ENCODE results near the gene RPL29.

RPL29 gene

GRCh38 chr3:52013802-52014598, 18.3 kb upstream of the RPL29 start:
- Histone ChIP-seq H2BK12ac (ENCODE audit: low read length) (no peak overlapping the region), H3K9ac (ENCODE audit: low read depth, low read length, poor library complexity) (no peak overlapping the region), H3K27ac (replicated peaks; ENCODE audit: low read length) (no peak overlapping the region), H2AFZ (ENCODE audit: low read length) (peak overlapping the region; percentile 52), H3K14ac (ENCODE audit: low read length) (no peak overlapping the region), H3K27me3 (ENCODE audit: control insufficient read depth in 3 of 3, insufficient read depth in 3 of 3, low read depth in 1 of 3, low read length in 3 of 3) (no peaks in the 10 kb centered on the region), H3K79me1 (ENCODE audit: low read depth, low read length) (no peaks in the 10 kb centered on the region), H3K18ac (ENCODE audit: low read length) (peak overlapping the region; percentile 48), H2BK120ac (ENCODE audit: low read depth, low read length) (no peak overlapping the region), H4K8ac (ENCODE audit: low read depth, low read length) (no peak overlapping the region), H3K23ac (ENCODE audit: low read depth, low read length, poor library complexity) (no peak overlapping the region), H3K9me3 (replicated peaks in 1 of 2; ENCODE audit: control insufficient read depth in 2 of 2, insufficient read depth in 1 of 2, low read depth in 1 of 2, low read length in 2 of 2) (no peaks in the 10 kb centered on the region), H4K91ac (ENCODE audit: low read depth, low read length, poor library complexity) (no peak overlapping the region), H3K4me1 (ENCODE audit: control insufficient read depth in 2 of 2, insufficient read depth in 1 of 2, low read depth in 1 of 2, low read length in 2 of 2) (peaks cover 1 to 8% of the 10 kb centered on the region in 2 donors), H2BK5ac (ENCODE audit: low read length) (no peak overlapping the region), H3K4me2 (ENCODE audit: insufficient read depth, low read length, poor library complexity, severe bottlenecking) (no peak overlapping the region), H3K4ac (ENCODE audit: low read length) (no peak overlapping the region), H3K4me3 (ENCODE audit: low read length in 2 of 2) (no peak overlapping the region), H3K36me3 (replicated peaks in 1 of 2; ENCODE audit: control insufficient read depth in 2 of 2, insufficient read depth in 2 of 2, low read length in 2 of 2) (no peaks in the 10 kb centered on the region), H2AK5ac (ENCODE audit: low read depth, low read length) (peak overlapping the region; percentile 57), H2BK15ac (ENCODE audit: low read length) (no peak overlapping the region)
- no CpG with 5 or more reads among the region's 6 CpGs for WGBS, 2 donors (ENCODE audit: extremely low coverage in 2 of 2, insufficient read length in 2 of 2, insufficient replicate concordance in 1 of 2)
- no peak for DNase-seq (ENCODE audit: low spot score)

GRCh38 chr3:52012699-52013098, 17.0 kb upstream of the RPL29 start:
- Histone ChIP-seq H2BK5ac (ENCODE audit: low read length) (no peak overlapping the region), H2AK5ac (ENCODE audit: low read depth, low read length) (no peak overlapping the region), H3K9ac (ENCODE audit: low read depth, low read length, poor library complexity) (no peak overlapping the region), H4K91ac (ENCODE audit: low read depth, low read length, poor library complexity) (no peak overlapping the region), H2BK120ac (ENCODE audit: low read depth, low read length) (no peak overlapping the region), H3K18ac (ENCODE audit: low read length) (no peak overlapping the region), H2BK15ac (ENCODE audit: low read length) (no peak overlapping the region), H3K27me3 (ENCODE audit: control insufficient read depth in 3 of 3, insufficient read depth in 3 of 3, low read depth in 1 of 3, low read length in 3 of 3) (no peaks in the 10 kb centered on the region), H2BK12ac (ENCODE audit: low read length) (no peak overlapping the region), H3K9me3 (replicated peaks in 1 of 2; ENCODE audit: control insufficient read depth in 2 of 2, insufficient read depth in 1 of 2, low read depth in 1 of 2, low read length in 2 of 2) (no peaks in the 10 kb centered on the region), H3K79me1 (ENCODE audit: low read depth, low read length) (no peaks in the 10 kb centered on the region), H3K23ac (ENCODE audit: low read depth, low read length, poor library complexity) (no peak overlapping the region), H3K14ac (ENCODE audit: low read length) (no peak overlapping the region), H3K4me3 (ENCODE audit: low read length in 2 of 2) (no peak overlapping the region), H2AFZ (ENCODE audit: low read length) (no peak overlapping the region), H4K8ac (ENCODE audit: low read depth, low read length) (no peak overlapping the region), H3K4me2 (ENCODE audit: insufficient read depth, low read length, poor library complexity, severe bottlenecking) (no peak overlapping the region), H3K27ac (replicated peaks; ENCODE audit: low read length) (no peak overlapping the region), H3K4me1 (ENCODE audit: control insufficient read depth in 2 of 2, insufficient read depth in 1 of 2, low read depth in 1 of 2, low read length in 2 of 2) (peaks cover 1 to 8% of the 10 kb centered on the region in 2 donors), H3K4ac (ENCODE audit: low read length) (no peak overlapping the region), H3K36me3 (replicated peaks in 1 of 2; ENCODE audit: control insufficient read depth in 2 of 2, insufficient read depth in 2 of 2, low read length in 2 of 2) (no peaks in the 10 kb centered on the region)
- DNase-seq (ENCODE audit: low spot score): no peak
- WGBS, 2 donors (ENCODE audit: extremely low coverage in 2 of 2, insufficient read length in 2 of 2, insufficient replicate concordance in 1 of 2): no CpG with 5 or more reads among the region's 7 CpGs

GRCh38 chr3:52010431-52010830, 14.7 kb upstream of the RPL29 start:
- no peaks in the 10 kb centered on the region for H3K27me3 ChIP-seq (ENCODE audit: control insufficient read depth in 3 of 3, insufficient read depth in 3 of 3, low read depth in 1 of 3, low read length in 3 of 3)
- H2BK120ac ChIP-seq (ENCODE audit: low read depth, low read length): no peak overlapping the region
- H3K9me3 ChIP-seq (replicated peaks in 1 of 2; ENCODE audit: control insufficient read depth in 2 of 2, insufficient read depth in 1 of 2, low read depth in 1 of 2, low read length in 2 of 2): no peaks in the 10 kb centered on the region
- peaks cover 14 to 17% of the 10 kb centered on the region in 2 donors for H3K4me1 ChIP-seq (ENCODE audit: control insufficient read depth in 2 of 2, insufficient read depth in 1 of 2, low read depth in 1 of 2, low read length in 2 of 2)
- H2BK5ac ChIP-seq (ENCODE audit: low read length): no peak overlapping the region
- H2BK15ac ChIP-seq (ENCODE audit: low read length): no peak overlapping the region
- no peak overlapping the region for H2BK12ac ChIP-seq (ENCODE audit: low read length)
- no peak overlapping the region for H4K8ac ChIP-seq (ENCODE audit: low read depth, low read length)
- no peak overlapping the region for H3K27ac ChIP-seq (replicated peaks; ENCODE audit: low read length)
- no peak overlapping the region for H3K9ac ChIP-seq (ENCODE audit: low read depth, low read length, poor library complexity)
- no peak overlapping the region for H3K14ac ChIP-seq (ENCODE audit: low read length)
- H4K91ac ChIP-seq (ENCODE audit: low read depth, low read length, poor library complexity): no peak overlapping the region
- H3K23ac ChIP-seq (ENCODE audit: low read depth, low read length, poor library complexity): no peak overlapping the region
- no peak overlapping the region for H2AFZ ChIP-seq (ENCODE audit: low read length)
- no peak overlapping the region for H3K18ac ChIP-seq (ENCODE audit: low read length)
- no peaks in the 10 kb centered on the region for H3K79me1 ChIP-seq (ENCODE audit: low read depth, low read length)
- H3K4me2 ChIP-seq (ENCODE audit: insufficient read depth, low read length, poor library complexity, severe bottlenecking): no peak overlapping the region
- H3K4ac ChIP-seq (ENCODE audit: low read length): no peak overlapping the region
- H3K36me3 ChIP-seq (replicated peaks in 1 of 2; ENCODE audit: control insufficient read depth in 2 of 2, insufficient read depth in 2 of 2, low read length in 2 of 2): no peaks in the 10 kb centered on the region
- DNase-seq (ENCODE audit: low spot score): no peak
- H2AK5ac ChIP-seq (ENCODE audit: low read depth, low read length): no peak overlapping the region
- H3K4me3 ChIP-seq (ENCODE audit: low read length in 2 of 2): no peak overlapping the region

GRCh38 chr3:52007291-52007690, 11.6 kb upstream of the RPL29 start:
- H3K23ac ChIP-seq (ENCODE audit: low read depth, low read length, poor library complexity): no peak overlapping the region
- no peak overlapping the region for H2BK120ac ChIP-seq (ENCODE audit: low read depth, low read length)
- no peaks in the 10 kb centered on the region for H3K27me3 ChIP-seq (ENCODE audit: control insufficient read depth in 3 of 3, insufficient read depth in 3 of 3, low read depth in 1 of 3, low read length in 3 of 3)
- no peak overlapping the region for H3K4me3 ChIP-seq (ENCODE audit: low read length in 2 of 2)
- no peaks in the 10 kb centered on the region for H3K9me3 ChIP-seq (replicated peaks in 1 of 2; ENCODE audit: control insufficient read depth in 2 of 2, insufficient read depth in 1 of 2, low read depth in 1 of 2, low read length in 2 of 2)
- no peak for DNase-seq (ENCODE audit: low spot score)
- no peak overlapping the region for H2AK5ac ChIP-seq (ENCODE audit: low read depth, low read length)
- no peak overlapping the region for H2BK5ac ChIP-seq (ENCODE audit: low read length)
- H3K79me1 ChIP-seq (ENCODE audit: low read depth, low read length): no peaks in the 10 kb centered on the region
- H3K4ac ChIP-seq (ENCODE audit: low read length): no peak overlapping the region
- no peak overlapping the region for H2AFZ ChIP-seq (ENCODE audit: low read length)
- H3K4me1 ChIP-seq (ENCODE audit: control insufficient read depth in 2 of 2, insufficient read depth in 1 of 2, low read depth in 1 of 2, low read length in 2 of 2): peaks cover 36 to 45% of the 10 kb centered on the region in 2 donors
- no peak overlapping the region for H3K4me2 ChIP-seq (ENCODE audit: insufficient read depth, low read length, poor library complexity, severe bottlenecking)
- no peak overlapping the region for H2BK12ac ChIP-seq (ENCODE audit: low read length)
- no peak overlapping the region for H4K91ac ChIP-seq (ENCODE audit: low read depth, low read length, poor library complexity)
- no peaks in the 10 kb centered on the region for H3K36me3 ChIP-seq (replicated peaks in 1 of 2; ENCODE audit: control insufficient read depth in 2 of 2, insufficient read depth in 2 of 2, low read length in 2 of 2)
- H4K8ac ChIP-seq (ENCODE audit: low read depth, low read length): no peak overlapping the region
- H3K27ac ChIP-seq (replicated peaks; ENCODE audit: low read length): no peak overlapping the region
- H3K18ac ChIP-seq (ENCODE audit: low read length): no peak overlapping the region
- H2BK15ac ChIP-seq (ENCODE audit: low read length): peak overlapping the region; percentile 41
- WGBS, 2 donors (ENCODE audit: extremely low coverage in 2 of 2, insufficient read length in 2 of 2, insufficient replicate concordance in 1 of 2): no CpG with 5 or more reads among the region's 4 CpGs
- H3K14ac ChIP-seq (ENCODE audit: low read length): no peak overlapping the region
- H3K9ac ChIP-seq (ENCODE audit: low read depth, low read length, poor library complexity): no peak overlapping the region
